GM23338 (cell line): Measurements from ENCODE around the gene DNM1L. TPM values are rescaled to one million over a fixed set of nuclear protein-coding genes. Genes with fewer than 3 reads are reported as not detected.

ENCODE experiments used
- ATAC-seq: fragments of 200-7000 bp; cut with Tn5 transposase; 3 replicates; pipeline ENCODE4 v1.9.1; 2020
- DNase-seq: peaks from one replicate; pipeline ENCODE4 v3.0.0-alpha.2; 2015; ENCODE audit warnings: low spot score
- H2AFZ ChIP-seq: fragments of 200-600 bp; sonication (generic); 2 replicates; pipeline ENCODE4 v1.8.0; 2016; ENCODE audit warnings: antibody characterized with exemption, mild to moderate bottlenecking, moderate library complexity
- H3F3A ChIP-seq: fragments of 200-600 bp; sonication (generic); replicated peaks from 2 replicates; pipeline ENCODE4 v1.8.0; 2017; ENCODE audit warnings: antibody characterized with exemption, mixed run types, low read depth
- H3K27ac ChIP-seq: fragments of 200-600 bp; sonication (generic); 2 replicates; pipeline ENCODE4 v1.6.1; 2016; ENCODE audit warnings: low read depth
- H3K27me3 ChIP-seq: fragments of 200-600 bp; sonication (generic); 2 replicates; pipeline ENCODE4 v1.8.0; 2016; ENCODE audit warnings: mild to moderate bottlenecking, mixed run types, moderate library complexity; ENCODE audit not compliant: insufficient read depth
- H3K36me3 ChIP-seq: fragments of 200-600 bp; sonication (generic); 2 replicates; pipeline ENCODE4 v1.8.0; 2016; ENCODE audit warnings: mild to moderate bottlenecking; ENCODE audit not compliant: insufficient read depth
- H3K4me1 ChIP-seq: fragments of 200-600 bp; sonication (generic); 2 replicates; pipeline ENCODE4 v1.8.0; 2016; ENCODE audit warnings: mild to moderate bottlenecking, moderate library complexity; ENCODE audit not compliant: insufficient read depth
- H3K4me2 ChIP-seq: fragments of 200-600 bp; sonication (generic); 2 replicates; pipeline ENCODE4 v1.7.1; 2017; ENCODE audit warnings: mixed run types
- H3K4me3 ChIP-seq: fragments of 200-600 bp; sonication (generic); 2 replicates; pipeline ENCODE4 v1.6.1; 2016; ENCODE audit warnings: mixed run types
- H3K79me2 ChIP-seq: fragments of 200-600 bp; sonication (generic); replicated peaks from 2 replicates; pipeline ENCODE4 v1.8.0; 2017; ENCODE audit warnings: mild to moderate bottlenecking; ENCODE audit not compliant: insufficient read depth
- H3K9me2 ChIP-seq: fragments of 200-600 bp; sonication (generic); 2 replicates; pipeline ENCODE4 v1.8.0; 2017; ENCODE audit not compliant: insufficient read depth
- H4K20me1 ChIP-seq: fragments of 200-600 bp; sonication (generic); replicated peaks from 2 replicates; pipeline ENCODE4 v1.8.0; 2017; ENCODE audit warnings: mild to moderate bottlenecking; ENCODE audit not compliant: insufficient read depth
- H3K27ac Mint-ChIP-seq: 2 replicates; pipeline ENCODE4 v1.8.0; 2020; ENCODE audit warnings: inconsistent platforms, mild to moderate bottlenecking, moderate library complexity, mixed read lengths
- H3K27me3 Mint-ChIP-seq: 3 replicates; pipeline ENCODE4 v1.8.0; 2022; ENCODE audit warnings: low read depth, mild to moderate bottlenecking, moderate library complexity, mixed read lengths, inconsistent platforms; ENCODE audit not compliant: insufficient read depth, poor library complexity
- H3K36me3 Mint-ChIP-seq: 3 replicates; pipeline ENCODE4 v1.8.0; 2021; ENCODE audit warnings: low read depth, mild to moderate bottlenecking, inconsistent platforms, moderate library complexity, mixed read lengths
- H3K4me1 Mint-ChIP-seq: 3 replicates; pipeline ENCODE4 v1.8.0; 2020; ENCODE audit warnings: mild to moderate bottlenecking, inconsistent platforms, mixed read lengths
- H3K4me3 Mint-ChIP-seq: 3 replicates; pipeline ENCODE4 v1.8.0; 2021; ENCODE audit warnings: moderate library complexity, mild to moderate bottlenecking, inconsistent platforms, mixed read lengths
- H3K9me3 Mint-ChIP-seq: 3 replicates; pipeline ENCODE4 v1.8.0; 2020; ENCODE audit warnings: moderate library complexity, mild to moderate bottlenecking, inconsistent platforms, mixed read lengths
- CREB1 ChIP-seq: fragments of 250-450 bp; sonication (Bioruptor Pico); IDR thresholded peaks from 2 replicates; pipeline ENCODE4 v1.5.0; 2020; ENCODE audit warnings: low read depth, mild to moderate bottlenecking, moderate library complexity
- EZH2 ChIP-seq: fragments of 200-600 bp; sonication (generic); IDR thresholded peaks from one replicate; pipeline ENCODE4 v1.8.0; 2017; ENCODE audit warnings: antibody characterized with exemption, mild to moderate bottlenecking, low read depth; ENCODE audit not compliant: unreplicated experiment
- EZH2phosphoT487 ChIP-seq: fragments of 200-600 bp; sonication (generic); IDR thresholded peaks from one replicate; pipeline ENCODE4 v1.8.1; 2018; ENCODE audit warnings: antibody characterized with exemption; ENCODE audit not compliant: unreplicated experiment
- JUNB ChIP-seq: IDR thresholded peaks from one replicate; pipeline ENCODE4 v1.6.1; 2016; ENCODE audit warnings: antibody characterized with exemption; ENCODE audit not compliant: unreplicated experiment
- NANOG ChIP-seq: IDR thresholded peaks from 2 replicates; pipeline ENCODE4 v1.6.1; 2016; ENCODE audit warnings: antibody characterized with exemption, borderline replicate concordance
- STAT1 ChIP-seq: IDR thresholded peaks from one replicate; pipeline ENCODE4 v1.6.1; 2016; ENCODE audit warnings: antibody characterized with exemption; ENCODE audit not compliant: unreplicated experiment
- ZNF114 ChIP-seq: fragments of 250-450 bp; sonication (Bioruptor Pico); IDR thresholded peaks from 2 replicates; pipeline ENCODE4 v1.5.0; 2020; ENCODE audit warnings: mild to moderate bottlenecking, moderate library complexity
- polyA plus RNA-seq: library from polyadenylated mRNA; unstranded; fragments of >200 nt; fragmentation: Nextera tagmentation; extraction: Ambion mirVana; gene quantifications from 2 replicates; pipeline ENCODE4 v1.2.1, GENCODE V29; 2016
- total RNA-seq: library from RNA; depleted of rRNA; stranded (reverse); fragments of >200 nt; shearing (Covaris generic); gene quantifications from 2 replicates; pipeline ENCODE4 v1.2.3, GENCODE V29; 2014
- TF ChIP-seq, protein P1 (sequence below): IDR thresholded peaks from one replicate; pipeline ENCODE4 v1.6.1; 2018; ENCODE audit warnings: antibody characterized with exemption; ENCODE audit not compliant: unreplicated experiment

The DNM1L gene
- total and polyA plus RNA-seq, 2 experiments from 2014 or later: 72.2 to 94.8 TPM

DNA sequence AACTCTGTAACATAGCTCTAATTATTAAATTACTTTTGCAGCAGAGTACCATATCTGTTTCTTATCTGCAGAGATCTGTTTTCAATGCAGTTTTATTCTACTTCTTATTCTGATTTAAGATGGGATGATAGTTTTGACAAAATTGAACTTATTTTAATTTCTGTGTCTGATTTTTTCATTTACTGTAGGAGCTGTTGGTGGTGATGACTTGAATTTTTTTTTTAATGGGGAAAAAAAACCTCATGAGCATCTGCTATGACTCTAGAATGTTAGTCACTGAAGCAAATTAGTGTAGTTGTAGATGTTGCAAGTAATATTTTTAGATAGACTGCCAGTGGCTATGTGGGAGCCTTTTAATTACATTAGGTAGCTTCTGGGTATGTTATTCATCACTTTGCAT is 23.4 kb downstream of the DNM1L start (continued):
- TF ChIP-seq CREB1 (CRISPR knock-in tag) (no peak), STAT1 (no peak), NANOG (no peak), EZH2 (no peak)
- TF ChIP-seq, protein P1, sequence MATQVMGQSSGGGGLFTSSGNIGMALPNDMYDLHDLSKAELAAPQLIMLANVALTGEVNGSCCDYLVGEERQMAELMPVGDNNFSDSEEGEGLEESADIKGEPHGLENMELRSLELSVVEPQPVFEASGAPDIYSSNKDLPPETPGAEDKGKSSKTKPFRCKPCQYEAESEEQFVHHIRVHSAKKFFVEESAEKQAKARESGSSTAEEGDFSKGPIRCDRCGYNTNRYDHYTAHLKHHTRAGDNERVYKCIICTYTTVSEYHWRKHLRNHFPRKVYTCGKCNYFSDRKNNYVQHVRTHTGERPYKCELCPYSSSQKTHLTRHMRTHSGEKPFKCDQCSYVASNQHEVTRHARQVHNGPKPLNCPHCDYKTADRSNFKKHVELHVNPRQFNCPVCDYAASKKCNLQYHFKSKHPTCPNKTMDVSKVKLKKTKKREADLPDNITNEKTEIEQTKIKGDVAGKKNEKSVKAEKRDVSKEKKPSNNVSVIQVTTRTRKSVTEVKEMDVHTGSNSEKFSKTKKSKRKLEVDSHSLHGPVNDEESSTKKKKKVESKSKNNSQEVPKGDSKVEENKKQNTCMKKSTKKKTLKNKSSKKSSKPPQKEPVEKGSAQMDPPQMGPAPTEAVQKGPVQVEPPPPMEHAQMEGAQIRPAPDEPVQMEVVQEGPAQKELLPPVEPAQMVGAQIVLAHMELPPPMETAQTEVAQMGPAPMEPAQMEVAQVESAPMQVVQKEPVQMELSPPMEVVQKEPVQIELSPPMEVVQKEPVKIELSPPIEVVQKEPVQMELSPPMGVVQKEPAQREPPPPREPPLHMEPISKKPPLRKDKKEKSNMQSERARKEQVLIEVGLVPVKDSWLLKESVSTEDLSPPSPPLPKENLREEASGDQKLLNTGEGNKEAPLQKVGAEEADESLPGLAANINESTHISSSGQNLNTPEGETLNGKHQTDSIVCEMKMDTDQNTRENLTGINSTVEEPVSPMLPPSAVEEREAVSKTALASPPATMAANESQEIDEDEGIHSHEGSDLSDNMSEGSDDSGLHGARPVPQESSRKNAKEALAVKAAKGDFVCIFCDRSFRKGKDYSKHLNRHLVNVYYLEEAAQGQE: no peak

DNA sequence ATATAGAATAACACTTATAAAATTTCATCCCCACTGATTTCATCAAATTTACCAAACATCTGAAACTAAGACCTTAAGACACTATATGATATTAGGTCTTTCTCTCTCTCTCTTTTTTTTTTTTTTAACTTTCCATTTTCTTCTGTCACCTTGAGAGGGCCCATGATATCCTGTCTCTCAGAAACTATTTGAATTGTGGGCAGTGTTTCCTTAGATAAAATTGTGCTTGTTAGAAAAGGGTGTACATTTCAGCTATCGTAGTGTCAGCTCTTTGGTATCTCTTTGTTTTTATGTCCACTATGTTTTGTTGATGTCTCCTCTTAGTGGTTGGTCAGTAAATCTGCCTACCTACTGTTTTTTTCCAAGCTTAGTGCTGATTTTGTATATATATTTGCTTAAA is 23.8 kb downstream of the DNM1L start:
- no peak overlapping the region for H3K4me3 ChIP-seq
- peaks cover 3% of the 10 kb centered on the region for H3K36me3 Mint-ChIP-seq
- ATAC-seq (no peak), DNase-seq (no peak)
- H3K9me2 ChIP-seq: no peaks in the 10 kb centered on the region
- no peak overlapping the region for H3K4me2 ChIP-seq
- no peak overlapping the region for H2AFZ ChIP-seq
- H3K27ac ChIP-seq: no peak overlapping the region
- H3K27me3 Mint-ChIP-seq: no peaks in the 10 kb centered on the region
- H3F3A ChIP-seq: no peaks in the 10 kb centered on the region
- H3K27me3 ChIP-seq: no peaks in the 10 kb centered on the region
- H3K4me1 ChIP-seq: no peaks in the 10 kb centered on the region
- no peak for TF ChIP-seq ZNF114 (CRISPR knock-in tag)
- TF ChIP-seq JUNB: no peak
- H3K4me1 Mint-ChIP-seq: peaks cover 8% of the 10 kb centered on the region; the same call in 2 of the 3 replicates
- no peaks in the 10 kb centered on the region for H3K9me3 Mint-ChIP-seq
- H3K4me3 Mint-ChIP-seq: no peak overlapping the region
- H3K79me2 ChIP-seq: peaks cover 26% of the 10 kb centered on the region
- 0 out of 2 replicates have a peak, but pooled peaks cover 7% of the 10 kb centered on the region for H4K20me1 ChIP-seq
- no peaks in the 10 kb centered on the region for H3K36me3 ChIP-seq
- no peak overlapping the region for H3K27ac Mint-ChIP-seq

DNA sequence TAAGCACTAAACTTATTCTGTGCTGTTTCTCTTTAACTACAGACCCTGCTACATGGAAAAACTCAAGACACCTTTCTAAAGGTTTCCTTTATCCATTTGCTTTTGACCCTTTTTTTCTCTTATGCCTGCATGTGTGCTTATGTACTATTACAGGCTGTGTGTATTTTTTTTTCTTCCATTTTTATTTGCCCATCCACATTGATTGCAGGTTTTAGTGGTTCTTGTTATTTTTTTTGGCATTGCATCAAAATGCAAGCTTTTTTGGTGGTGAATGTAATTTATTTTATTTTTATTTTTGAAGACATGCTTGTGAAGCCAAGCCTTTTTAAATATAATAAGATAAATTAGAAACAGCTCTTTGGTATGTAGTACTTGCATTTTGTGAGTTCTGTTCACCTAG is 26.7 kb downstream of the DNM1L start:
- H3F3A ChIP-seq: no peaks in the 10 kb centered on the region

More for the DNA sequence above, 26.7 kb downstream of the DNM1L start:
- Histone ChIP-seq H3K79me2 (no peaks in the 10 kb centered on the region; the same call in 1 of the 2 replicates), H4K20me1 (no peaks in the 10 kb centered on the region), H3K27me3 (no peaks in the 10 kb centered on the region), H3K4me1 (no peaks in the 10 kb centered on the region), H3K4me3 (no peak overlapping the region), H2AFZ (no peak overlapping the region), H3K4me2 (no peak overlapping the region), H3K36me3 (no peaks in the 10 kb centered on the region), H3K9me2 (no peaks in the 10 kb centered on the region), H3K27ac (no peak overlapping the region)
- Mint-ChIP-seq H3K9me3 (no peaks in the 10 kb centered on the region), H3K4me1 (no peaks in the 10 kb centered on the region), H3K27ac (no peak overlapping the region), H3K4me3 (no peak overlapping the region), H3K36me3 (peaks cover 3% of the 10 kb centered on the region), H3K27me3 (no peaks in the 10 kb centered on the region)
- no peak for DNase-seq
- no peak for ATAC-seq
- TF ChIP-seq EZH2phosphoT487 (no peak), ZNF114 (CRISPR knock-in tag) (no peak), STAT1 (no peak)
